Stimulated activated CD8-positive, alpha-beta memory T cell treated with anti-CD3 and anti-CD28 coated beads, Interleukin-7, amount 100 ng/mL, for 1 hour (primary cell): Measurements from ENCODE around the gene GLYR1.

ENCODE experiments used
- DNase-seq, 2 donors: peaks; one replicate each; pipeline ENCODE4 v3.0.0-alpha.2; 2020; ENCODE audit warnings: low read depth in 2 of 2

The GLYR1 gene

DNA sequence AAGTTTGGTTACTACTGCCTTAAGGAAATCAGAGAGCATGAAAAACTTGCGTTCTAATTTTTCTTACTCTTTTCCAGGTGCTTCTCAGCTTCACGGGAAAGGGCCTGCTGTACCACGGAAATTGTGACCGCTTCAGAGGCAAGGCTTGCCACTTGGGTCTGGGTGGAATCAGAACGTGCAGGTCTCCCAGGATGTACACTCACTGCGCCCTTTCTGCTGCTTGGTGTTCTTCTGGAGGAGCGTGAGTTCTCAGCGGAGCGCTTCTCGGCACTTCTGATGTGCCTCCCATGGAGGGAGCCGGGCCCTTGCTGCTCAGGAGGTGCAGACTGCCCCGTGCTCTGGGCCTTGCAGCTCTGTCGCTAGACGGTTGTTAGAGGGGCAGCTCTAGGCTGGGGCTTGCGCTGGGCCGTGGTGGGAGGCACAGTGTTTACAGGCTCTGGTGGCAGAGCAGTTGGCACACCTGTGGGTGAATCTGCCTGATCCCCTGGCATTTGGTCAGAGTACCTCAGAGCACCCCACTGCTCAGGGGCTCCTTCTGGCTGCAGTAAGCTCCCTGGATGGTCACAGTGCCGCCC, 33.0 kb upstream of the GLYR1 start:
- no peak for DNase-seq

DNA sequence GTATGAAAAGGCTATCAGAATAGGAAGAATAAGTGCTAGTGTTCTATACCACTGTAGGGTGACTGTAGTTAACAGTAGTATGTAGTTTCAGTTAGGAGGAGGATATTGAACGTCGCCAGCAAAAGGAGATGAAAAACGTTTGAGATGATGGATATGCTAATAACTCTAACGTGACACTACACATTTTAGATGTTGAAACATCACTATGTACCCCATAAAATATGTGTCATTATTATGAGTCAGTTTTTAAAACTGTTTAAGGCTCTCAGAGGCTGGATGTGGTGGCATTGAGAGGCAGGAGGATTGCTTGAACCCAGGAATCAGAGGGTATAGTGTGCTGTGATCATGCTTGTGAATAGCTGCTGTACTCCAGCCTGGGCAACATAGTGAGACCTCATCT, 32.0 kb upstream of the GLYR1 start:
- DNase-seq, result no peak

DNA sequence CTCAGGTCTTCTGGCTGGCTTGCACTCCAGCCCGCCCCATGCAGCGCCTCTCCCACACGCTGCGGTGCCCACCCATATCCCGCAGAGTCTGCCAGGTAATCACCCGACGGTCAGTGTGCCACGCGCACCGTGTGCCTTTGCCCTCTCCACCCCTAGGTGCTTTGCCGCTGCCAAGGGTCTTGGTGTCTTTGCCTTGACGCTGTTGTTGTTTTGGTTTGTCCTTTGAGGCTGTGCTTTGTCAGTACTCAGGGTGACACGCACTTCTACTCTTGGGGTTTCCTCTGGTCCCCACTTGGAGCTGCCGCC, 30.2 kb upstream of the GLYR1 start:
- DNase-seq, result no peak

DNA sequence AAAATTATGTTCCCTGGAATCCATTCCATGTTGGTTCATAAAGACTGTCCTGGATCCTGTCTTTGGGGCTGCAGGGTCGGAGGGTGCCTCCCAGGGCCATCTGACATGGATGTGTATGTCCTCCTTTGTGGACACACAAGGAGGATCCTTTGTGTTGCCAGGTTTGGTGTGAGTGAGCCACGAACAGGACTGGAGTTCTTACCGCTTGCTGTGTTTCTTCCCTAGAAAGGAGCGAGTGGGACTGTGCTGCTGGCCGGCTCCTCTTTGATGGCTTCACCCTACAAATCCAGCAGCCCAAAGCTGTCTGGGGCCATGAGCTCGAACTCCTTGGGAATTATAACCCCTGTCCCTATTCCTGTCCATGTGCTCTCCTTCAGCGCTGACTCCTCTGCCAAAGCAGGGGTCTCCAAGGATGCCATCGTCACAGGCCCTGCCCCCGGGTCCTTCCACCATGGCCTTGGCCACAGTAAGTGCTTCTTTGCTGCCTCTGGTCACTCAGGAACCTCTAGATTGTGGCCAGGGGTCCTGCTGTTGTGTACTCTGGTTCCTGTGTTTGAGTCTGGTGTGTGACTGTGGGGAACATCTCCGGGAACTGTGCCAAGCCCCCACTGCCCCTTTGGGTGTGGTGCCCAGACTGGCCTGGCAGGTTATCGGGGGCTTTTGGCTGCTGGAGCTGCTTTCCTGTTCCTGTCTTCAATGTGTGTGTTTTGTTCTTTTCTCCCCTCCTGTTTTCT, 29.7 kb upstream of the GLYR1 start:
- DNase-seq, result no peak

DNA sequence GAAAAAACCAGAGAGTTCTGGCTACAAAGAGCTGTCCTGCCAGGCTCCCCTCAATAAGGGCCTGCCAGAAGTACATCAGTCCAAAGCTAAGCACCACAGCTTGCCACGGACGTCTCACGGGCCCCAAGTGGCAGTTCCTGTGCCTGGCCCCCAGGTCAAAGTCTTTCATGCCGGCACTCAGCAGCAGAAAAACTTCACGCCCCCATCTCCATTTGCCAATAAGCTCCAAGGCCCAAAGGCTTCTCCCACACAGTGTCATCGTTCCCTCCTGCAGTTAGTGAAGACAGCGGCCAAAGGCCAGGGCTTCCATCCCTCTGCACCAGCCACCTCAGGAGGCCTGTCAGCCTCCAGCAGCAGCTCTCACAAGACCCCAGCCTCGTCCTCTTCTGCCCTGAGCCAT, 27.6 kb upstream of the GLYR1 start:
- no peak for DNase-seq

DNA sequence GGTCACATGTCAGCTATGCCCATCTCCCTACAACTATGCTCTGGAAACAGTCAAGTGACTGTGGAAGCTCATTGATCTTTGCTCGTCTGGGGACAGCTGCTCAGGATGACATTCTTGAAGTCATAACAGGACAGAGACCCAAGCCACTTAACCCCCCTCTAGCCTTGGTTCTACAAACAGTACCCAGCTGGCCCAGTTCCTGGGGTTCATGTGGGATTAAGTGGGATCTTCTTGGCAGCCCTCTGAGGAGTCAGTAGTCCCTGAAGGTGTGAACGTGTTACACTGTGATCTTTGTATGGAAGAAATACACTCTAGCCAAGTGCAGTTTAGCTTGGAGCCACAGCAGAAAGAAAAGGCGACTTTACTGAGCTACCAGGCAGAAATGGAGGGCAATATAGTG, 26.0 kb upstream of the GLYR1 start:
- DNase-seq, result no peak

DNA sequence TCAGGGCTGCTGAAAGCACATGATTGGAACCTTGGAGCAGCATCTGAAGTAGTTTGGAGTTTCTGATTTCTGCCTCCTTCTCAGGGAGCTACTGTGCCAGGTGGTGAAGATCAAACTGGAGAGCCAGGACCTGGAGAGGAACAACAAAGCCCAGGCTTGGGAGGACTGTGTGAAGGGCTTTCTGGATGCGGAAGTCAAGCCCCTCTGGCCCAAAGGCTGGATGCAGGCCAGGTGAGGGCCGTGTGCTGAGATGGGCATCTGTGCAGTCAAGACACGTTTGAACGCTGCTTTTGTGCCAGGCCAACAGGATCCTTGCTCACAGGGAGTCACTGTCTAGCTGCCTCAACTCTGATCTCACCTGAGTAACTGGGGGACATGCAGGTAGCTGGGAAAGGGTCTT, 24.0 kb upstream of the GLYR1 start:
- DNase-seq, result no peak

DNA sequence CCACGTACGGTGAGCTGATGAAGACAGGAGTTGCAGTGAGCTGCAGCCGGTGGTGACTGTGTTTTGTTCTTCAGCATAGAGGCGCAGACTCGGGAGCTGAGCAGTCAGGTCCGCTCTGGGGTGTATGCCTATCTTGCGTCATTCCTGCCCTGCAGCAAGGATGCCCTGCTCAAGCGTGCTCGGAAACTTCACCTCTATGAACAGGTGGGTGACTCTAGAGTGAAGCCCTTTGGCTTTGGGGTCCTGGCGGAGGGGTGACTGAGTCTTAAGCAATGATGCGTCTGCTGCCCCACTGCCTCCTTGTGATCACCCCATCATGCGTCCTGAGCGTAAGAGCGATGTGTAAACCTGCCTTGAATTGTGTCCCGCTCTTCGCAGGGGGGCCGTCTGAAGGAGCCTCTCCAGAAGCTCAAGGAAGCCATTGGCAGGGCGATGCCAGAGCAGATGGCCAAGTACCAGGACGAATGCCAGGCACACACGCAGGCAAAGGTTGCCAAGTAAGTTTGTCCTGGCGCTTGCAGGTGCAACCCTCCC, 23.1 kb upstream of the GLYR1 start:
- no peak for DNase-seq

DNA sequence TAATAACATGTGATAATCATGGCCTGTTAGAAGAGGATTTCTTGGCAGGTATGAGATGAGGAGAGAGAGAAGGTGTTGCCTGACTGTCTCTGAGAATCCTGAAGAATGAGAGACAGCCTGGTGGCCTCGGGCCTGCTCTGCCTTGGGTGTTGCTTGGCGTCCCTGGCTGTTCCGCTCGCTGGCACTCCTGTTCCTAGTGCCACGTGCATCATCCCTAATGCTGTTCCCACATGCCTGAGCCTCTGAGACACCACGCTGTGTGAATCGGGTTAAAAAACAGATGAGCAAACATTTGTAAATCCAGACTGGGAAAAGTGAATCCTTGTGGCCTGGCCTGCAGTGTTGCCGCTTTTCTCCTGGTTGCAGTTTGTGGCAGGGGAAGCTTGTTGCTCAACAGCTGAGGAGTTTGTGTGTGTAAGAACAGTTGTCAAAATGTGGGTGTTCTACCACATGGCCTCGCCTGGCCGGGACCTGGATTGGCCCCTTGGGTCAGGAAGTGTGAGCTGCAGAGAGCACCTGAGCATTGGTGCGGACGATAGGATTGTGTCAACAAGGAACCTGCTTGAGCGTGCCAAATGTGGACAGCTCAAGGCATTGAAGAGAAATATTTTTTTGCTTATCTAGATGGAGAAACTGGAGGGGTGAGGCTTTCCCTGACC, 22.2 kb upstream of the GLYR1 start:
- no peak for DNase-seq

DNA sequence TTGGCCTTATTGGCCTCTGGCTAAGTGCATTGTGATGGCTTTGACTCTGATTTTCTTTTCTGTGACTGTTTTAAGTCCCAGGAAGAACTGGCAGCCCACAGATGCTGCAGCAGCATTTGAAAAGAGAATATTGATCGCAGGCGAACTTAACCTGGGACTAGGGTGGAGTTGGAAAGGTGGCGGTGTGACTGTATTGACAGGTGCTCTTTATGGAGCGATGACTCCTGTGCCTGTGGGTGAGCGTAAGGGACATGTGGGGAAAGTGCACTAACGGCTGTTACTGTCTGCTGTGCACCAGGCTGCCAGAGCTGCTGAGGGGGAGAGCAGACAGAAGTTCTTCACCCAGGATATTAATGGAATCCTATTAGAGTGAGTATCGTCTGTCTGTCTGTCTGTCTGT, 21.4 kb upstream of the GLYR1 start:
- DNase-seq, result no peak

DNA sequence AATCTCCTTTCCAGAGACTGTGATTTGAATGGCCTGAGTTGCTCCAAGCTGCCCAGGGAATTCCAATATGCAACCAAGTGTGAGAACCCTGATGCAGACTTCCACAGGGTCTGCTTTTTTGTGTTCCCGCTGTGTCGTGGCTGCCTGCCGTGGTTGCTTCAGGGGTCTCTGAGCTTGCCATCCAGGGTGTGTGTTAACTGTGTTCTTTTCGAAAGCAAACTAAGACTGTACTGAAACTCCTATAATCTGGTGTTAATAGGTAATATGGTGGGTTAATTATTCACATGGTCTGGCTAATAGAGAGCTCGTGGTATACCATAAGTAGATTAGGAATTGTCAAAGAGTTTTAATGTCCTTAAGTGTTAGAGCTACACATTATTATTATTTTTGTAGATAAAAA, 20.9 kb upstream of the GLYR1 start:
- DNase-seq, result no peak

DNA sequence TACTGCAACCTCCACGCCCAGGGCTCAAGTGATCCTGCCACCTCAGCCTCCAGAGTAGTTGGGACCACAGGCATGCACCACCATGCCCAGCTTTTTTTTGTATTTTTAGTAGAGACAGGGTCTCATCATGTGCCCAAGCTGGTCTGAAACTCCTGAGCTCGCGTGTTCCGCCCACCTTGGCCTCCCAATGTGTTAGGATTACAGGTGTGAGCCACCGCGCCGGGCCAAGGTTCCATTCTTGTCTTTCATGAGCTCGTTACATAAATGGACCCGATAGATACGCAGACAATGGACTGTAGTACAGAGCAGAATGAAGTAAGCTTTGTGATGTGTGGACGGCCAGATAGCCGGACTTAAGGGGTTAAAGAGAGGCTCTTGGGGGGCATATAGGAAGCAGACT, 19.5 kb upstream of the GLYR1 start:
- DNase-seq, result no peak

DNA sequence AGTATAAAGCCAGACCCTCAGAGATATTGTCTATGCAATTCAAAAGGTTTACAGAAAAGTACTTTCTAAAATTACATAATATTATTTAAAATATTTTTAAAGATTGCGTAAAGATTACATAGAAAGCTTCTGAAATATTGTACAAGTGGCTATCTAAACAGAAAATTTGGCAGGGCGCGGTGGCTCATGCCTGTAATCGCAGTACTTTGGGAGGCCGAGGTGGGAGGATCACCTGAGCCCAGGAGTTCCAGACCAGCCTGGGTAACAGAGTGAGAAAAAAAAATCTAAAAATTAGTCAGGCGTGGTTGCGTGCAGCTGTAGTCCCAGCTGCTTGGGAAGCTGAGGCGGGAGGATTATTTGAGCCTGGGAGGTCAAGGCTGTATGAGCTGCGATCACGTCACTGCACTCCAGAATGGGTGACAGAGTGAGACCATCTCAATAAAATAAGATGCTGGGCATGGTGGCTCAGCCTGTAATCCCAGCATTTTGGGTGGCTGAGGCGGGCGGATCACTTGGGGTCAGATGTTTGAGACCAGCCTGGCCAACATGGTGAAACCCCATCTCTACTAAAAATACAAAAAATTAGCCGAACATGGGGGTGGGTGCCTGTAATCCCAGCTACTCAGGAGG, 18.3 kb upstream of the GLYR1 start:
- DNase-seq, result no peak

DNA sequence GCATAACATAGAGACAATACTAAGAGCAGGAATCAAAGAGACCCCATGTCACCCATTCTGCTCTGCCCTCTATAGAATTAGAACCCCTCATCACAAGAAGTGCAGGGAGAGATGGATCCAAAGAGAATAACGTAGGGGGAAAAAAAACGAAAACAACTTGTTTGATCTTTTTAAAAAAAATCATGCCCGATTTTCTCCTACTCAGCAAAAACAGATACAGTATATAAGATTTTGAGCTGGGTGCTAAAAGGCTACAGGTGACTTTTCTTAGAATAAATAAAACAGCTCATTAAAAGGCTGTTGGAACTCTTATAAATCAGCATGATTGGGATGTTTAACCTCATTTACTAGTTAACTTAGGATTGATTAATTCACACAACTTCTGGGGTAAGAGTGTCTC, 17.6 kb upstream of the GLYR1 start:
- no peak for DNase-seq

DNA sequence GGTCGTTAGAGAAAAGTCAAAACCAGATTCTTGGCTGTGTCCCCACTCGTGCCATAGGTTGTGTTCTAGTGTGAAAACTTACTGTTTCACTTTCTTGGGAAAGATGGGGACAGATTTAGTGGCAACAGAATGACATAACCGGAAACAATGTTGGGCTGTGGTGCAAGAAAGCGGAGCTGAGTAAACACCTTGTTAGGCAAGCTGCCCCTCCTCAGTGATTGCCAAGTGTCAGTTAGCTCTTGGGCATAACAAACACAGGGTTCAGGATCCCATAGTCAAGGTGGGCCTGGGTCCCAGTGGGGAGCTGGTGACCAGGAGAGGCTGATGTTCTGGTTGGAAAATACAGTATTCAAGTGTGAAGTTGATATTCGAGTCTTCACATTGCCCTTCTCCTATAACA, 15.6 kb upstream of the GLYR1 start:
- no peak for DNase-seq

DNA sequence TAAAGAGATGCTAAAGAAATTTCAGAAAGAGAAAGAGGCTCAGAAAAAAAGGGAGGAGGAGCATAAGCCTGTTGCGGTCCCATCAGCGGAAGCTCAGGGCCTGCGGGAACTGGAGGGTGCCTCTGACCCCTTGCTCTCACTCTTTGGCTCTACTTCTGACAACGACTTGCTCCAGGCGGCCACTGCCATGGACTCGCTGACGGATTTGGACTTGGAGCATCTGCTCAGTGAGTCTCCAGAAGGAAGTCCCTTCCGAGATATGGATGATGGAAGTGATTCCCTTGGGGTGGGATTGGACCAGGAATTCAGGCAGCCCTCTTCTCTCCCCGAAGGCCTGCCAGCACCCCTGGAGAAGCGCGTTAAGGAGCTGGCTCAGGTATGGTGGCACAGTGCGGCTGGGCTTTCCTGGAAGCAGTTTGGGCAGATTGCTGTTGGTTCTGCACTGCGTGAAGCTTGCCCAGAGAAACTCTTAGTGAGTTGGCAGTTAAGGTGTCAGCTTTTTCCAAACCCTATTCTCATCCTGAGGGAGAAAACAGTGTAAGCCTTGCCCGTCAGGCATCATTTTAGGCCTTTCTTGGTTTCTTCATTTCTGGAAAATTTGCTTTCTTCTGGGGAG, 13.7 kb upstream of the GLYR1 start:
- DNase-seq, result no peak

DNA sequence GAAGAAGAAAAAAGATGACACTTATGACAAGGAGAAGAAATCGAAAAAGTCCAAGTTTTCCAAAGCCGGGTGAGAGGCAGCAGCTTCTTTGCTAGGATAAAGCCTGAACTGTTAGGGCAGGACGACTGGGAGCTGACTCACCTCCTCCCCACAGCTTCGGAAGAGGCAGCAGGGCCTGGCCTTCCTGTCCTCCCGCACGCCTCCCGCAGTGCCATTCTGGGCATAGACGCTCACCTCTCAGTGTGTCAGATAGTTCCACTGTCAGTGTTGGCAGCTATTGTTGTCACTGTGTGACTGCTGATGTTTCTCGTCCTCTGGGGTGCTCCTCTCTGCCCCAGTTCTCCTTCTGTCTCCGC, 12.8 kb upstream of the GLYR1 start:
- DNase-seq, result no peak

DNA sequence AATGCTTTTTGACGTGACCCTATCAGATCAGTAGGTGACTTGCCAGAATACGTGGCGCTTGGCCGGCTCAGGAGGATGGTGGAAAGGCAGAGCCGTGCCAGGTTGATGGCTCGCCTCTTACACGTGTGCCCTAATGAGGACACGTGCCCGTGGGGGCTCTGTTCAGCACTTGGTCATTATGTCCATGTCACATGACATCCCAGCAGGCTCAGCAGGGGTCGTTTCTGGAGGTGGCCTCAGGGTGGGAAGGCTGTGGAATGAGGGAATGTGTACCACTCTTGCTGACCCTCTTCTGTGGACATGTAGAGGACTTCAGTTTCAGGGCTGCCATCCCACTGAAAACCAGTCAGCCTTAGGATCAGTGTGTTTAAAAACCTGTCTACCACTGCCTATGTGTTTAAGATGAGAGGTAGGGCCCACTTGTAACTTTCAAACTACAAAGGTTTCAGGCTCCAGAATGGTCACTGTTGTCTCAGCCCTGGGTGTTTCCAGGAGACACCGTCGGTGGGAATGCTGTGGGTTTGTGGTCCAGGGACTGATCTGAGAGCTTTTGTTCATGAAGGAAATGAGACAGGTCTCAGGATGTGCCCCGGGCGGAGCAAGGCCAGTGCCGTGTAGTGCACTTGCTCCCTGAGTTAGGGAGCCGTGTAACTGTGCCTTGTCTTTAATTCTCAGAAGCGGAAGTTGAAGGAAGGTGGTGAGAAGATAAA, 12.3 kb upstream of the GLYR1 start:
- DNase-seq, result no peak

DNA sequence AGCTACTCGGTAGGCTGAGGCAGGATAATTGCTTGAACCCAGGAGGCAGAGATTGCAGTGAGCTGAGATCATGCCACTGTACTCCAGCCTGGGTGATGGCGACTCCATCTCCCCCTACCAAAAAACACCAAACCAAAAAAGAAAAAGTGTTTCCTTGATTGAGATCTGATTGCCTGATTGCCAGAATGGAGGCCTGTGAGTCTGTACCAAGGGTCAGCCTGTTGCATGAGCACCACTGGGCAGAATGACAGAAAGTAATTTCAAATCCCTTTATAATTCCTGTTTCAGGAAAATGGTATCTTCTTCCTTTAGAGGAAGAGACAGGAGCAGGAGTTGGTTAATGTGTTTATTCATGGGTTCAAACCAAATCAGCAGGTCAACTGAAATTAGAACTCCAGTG, 8.7 kb upstream of the GLYR1 start:
- DNase-seq, result no peak

DNA sequence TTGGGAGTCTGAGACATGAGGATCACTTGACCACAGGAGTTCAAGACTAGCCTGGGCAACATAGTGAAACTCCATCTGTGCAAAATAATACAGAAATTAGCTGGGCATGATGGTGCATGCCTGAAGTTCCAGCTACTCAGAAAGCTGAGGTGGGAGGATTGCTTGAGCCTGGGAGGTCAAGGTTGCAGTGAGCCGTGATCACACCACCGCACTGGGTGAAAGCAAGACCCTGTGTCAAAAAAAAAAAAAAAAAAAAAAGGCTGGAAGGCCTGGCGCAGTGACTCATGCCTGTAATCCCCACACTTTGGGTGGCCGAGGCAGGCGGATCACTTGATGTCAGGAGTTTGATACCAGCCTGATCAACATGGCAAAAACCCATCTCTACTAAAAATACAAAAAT, 8.3 kb upstream of the GLYR1 start:
- DNase-seq, result no peak

DNA sequence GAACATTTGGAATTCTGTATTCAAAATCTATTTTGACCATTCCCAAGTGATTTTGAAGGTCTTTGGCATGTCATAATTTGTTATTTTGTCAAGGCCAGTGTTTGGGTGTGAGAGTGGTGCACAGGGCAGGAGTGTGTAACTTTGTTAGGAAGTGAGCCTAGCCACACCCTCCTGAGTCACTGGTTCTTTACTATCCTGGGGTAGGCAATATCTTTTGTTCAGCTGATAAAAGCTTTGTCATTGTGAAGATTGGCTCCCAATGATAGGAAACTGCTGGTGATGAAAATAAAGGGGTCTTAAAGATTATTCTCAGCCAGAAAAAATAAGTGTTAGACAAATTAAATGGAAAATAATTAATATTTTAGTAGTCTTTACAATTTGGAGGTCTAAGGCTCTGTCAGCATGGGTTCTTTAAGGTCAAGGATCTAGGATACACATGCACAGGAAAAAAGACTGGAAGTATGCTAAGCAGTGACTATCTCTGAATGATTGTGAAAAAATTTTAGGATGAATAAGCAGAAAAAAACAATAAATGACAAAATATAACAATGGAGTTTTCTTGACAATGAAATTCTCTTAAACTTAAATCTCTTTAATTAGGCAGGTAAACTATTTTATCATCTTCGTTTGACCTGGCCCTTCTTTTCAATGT, 5.3 kb upstream of the GLYR1 start:
- DNase-seq, result no peak

DNA sequence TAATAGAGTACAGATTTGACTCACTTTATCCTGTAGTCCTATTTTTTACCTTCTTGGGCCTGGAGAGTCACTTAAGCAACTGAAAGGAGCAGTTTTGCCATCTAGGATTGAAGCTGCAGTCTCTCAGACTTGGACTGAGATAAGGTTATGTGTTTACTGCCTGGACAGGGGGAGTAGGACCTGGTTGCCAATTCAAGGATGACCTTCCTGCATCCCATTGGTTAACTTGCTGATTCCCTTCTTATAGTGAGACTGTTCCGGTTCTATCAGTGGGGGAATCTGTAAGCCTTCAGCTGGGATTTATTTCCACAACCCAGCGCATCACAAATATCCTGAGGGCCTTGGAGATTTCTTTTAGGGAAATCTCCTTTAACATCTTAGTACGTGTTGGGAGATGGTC, 3.1 kb upstream of the GLYR1 start:
- DNase-seq, result no peak
